Stimulated activated CD4-positive, alpha-beta T cell treated with anti-CD3 and anti-CD28 coated beads, Interleukin-15, amount 100 ng/mL, for 1 hour (primary cell): ENCODE results near the gene UBALD2.
A peak's percentile ranks its signal among the peaks of the same experiment; 100 is the strongest.
"Not testable (repeated sequence)": the region's sequence is repeated elsewhere in the genome, so short reads cannot be mapped to it uniquely, and the experiment has no call there.

ENCODE experiments used
- DNase-seq, 2 donors: peaks; one replicate each; pipeline ENCODE4 v3.0.0-alpha.2; 2020; ENCODE audit warnings: low read depth in 1 of 2, low spot score in 1 of 2

The UBALD2 gene

GRCh38 chr17:76277300-76278267 is 12.4 kb downstream of the UBALD2 start:
- DNase-seq, result no peak

- no peak for DNase-seq
Observed at GRCh38 chr17:76278268-76278908, 13.2 kb downstream of the UBALD2 start.

- DNase-seq, result peak; percentile 69 to 84
Observed at GRCh38 chr17:76278952-76279741, 14.0 kb downstream of the UBALD2 start.

DNA sequence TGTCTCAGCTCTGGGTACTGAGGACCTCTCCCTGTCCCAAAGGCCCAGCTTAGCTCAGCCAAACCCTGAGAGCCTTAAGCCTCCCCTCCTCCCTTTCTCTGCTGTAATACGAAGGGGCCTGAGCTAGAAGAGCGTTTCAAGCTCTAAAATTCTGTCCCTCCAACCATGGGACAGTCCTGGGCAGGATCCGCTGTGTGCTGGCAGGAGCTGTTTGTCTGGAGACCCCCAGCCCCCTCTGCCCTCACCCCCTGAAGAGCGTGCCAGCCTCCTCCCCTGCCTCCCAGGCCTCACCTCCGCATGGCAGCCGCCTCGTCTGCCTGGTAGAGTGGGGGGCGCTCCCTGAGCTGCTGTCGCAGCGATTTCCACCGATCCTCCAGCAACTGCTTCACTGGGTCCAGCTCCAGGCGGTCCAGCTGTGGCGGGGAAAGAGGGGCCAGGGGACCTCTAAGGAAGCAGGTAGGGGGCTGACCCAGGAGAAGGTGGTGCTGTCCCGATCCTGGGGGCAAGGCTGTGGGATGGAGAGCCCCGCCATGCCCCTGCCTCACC is 14.7 kb downstream of the UBALD2 start:
- no peak for DNase-seq

DNA sequence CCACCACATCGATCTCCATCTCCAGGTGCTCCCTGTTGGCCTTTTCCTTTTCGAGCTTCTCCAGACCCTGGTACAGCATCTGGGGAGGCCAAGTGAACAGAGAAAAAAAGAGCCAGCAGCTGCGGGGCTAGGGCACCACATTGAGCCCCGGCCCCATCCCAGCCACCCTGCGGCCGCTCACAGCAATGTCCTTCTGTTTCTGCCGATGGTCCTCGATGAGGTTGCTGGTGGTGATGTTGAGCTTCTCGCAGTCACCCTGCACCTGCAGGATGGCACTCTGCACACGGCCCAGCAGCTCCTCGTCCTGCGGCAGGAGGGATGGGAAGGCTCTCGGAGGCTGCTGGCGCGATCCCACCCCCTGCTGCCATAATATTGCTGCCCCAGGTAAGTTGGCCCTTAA is 15.5 kb downstream of the UBALD2 start:
- DNase-seq, result no peak

GRCh38 chr17:76281573-76282371 is 16.6 kb downstream of the UBALD2 start:
- no peak for DNase-seq

GRCh38 chr17:76292567-76292966 is 27.4 kb downstream of the UBALD2 start:
- DNase-seq, result no peak

DNA sequence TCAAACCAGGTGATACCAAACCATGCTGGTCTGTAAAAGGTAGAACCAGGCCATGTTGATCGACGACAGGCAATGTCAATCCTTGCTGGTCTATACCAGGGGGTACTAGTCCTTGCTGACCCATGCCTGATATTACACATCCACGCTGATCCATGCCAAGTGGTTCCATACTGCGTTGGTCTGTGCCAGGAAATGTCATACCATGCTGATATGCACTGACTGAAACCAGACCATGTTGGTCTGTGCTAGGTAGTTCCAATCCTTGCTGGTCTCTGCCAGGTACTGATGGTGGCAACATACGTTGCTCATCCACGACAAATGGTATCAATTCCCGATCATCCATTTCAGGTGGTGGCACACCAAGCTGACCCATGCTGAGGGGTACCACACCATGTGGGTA is 28.0 kb downstream of the UBALD2 start:
- no peak for DNase-seq

GRCh38 chr17:76296186-76296585 is 31.0 kb downstream of the UBALD2 start:
- no peak for DNase-seq

- no peak for DNase-seq
Observed at GRCh38 chr17:76296889-76297288, 31.7 kb downstream of the UBALD2 start.

GRCh38 chr17:76297436-76297835 is 32.3 kb downstream of the UBALD2 start:
- DNase-seq, result no peak

DNA sequence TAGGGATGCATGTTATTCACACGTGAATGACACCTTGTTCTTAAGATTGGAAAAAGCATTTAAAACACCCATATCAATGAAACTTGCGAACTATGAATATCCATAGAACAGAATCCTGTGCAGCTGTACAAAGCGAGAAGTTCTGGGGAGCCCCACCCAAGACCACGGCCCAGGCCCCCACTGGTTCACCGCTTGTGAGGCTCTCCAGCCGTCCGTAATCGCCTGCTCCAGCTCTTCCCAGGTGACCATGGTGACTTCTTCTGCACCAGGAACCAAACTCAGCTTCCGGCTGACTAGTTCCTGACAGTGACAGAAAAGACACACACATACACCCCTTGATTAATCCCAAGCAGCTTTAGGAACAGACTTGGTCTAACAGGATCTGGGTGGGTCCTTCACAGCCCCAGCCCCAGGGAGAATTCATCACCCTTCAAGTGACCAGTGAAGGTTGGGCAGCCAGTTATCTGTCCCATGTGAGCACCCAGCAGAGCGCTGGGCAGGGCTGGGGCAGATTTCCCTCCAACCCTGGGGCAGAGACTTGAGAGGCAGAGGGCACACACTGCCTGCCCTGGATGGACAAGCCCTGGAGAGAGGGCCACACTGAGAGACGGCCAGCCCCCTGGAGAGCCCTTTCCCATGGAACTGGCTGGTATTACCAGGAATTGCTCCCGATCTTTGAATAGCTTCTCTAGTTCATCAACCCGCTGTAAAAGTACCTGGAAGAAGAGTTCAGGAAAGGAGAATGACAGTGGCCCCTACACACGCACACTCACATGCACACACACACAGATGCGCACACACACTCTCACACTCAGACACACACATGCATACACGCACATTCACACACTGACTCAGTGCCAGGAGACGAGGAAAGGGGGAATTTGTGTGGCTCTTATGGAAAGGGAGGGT is 39.3 kb downstream of the UBALD2 start:
- DNase-seq, result no peak

GRCh38 chr17:76305135-76305454 is 39.9 kb downstream of the UBALD2 start:
- DNase-seq, result not testable (repeated sequence)

GRCh38 chr17:76307299-76307965 is 42.3 kb downstream of the UBALD2 start:
- no peak for DNase-seq

DNA sequence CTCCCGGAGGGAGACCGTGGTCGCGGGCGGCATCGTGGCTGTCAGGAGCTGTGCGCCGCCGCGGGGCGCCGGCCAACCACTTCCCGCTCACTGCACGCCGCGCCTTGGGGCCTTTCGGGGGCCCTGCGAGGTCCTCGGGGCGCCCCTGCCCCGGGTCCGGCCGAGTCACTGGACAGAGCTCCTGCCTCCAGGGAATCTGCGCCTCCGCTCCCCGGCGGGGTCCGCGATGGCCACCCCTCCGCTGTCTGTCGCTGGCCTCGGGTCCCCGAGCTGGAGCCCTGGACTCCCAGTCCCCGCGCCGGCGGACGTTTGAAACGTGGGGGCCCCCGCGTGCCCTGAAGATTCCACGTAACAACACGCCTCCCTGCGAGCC is 42.8 kb downstream of the UBALD2 start, which contains the start of gene QRICH2:
QRICH2 (minus strand) TSS at position 311 of the 373 bp plus-strand sequence; CDS start at position 33, 278 bp downstream.
- no peak for DNase-seq

DNA sequence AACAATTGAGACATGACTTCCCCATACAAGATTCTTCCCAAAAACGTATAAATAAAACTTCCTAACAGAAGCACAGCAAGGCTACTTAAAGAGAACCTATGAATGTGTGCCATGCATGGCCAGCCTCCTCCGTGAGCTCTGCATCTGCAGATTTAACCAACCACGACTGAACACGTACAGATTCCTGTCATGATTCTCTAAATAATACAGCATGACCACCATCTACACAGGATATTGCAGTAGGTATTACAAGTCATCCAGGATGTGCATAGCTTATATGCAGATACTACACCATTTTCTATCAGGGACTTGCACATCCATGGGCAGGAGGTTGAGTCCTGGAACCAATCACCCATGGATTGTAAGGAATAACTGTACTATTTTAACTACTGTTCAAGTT is 44.3 kb downstream of the UBALD2 start:
- no peak for DNase-seq

DNA sequence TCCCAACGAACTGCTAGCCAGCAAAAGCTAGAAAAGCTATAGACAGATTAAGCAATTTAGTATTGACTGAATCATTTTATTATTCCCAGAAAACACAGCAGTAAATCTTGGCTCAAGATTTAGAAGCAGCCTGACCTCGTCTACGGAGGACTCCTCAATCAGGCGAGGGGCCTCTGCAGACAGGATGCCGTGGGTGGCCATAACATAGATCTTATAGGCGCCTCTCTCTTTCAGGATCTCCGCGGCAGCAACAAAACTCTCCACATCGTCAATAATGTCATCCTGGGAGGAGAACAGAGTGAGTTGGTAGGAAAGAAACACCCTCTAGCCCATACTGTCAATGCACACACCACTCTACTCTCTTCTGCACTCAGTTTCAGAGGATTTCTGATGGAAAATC is 47.6 kb downstream of the UBALD2 start:
- no peak for DNase-seq

- no peak for DNase-seq
Observed at GRCh38 chr17:76314392-76315227, 49.5 kb downstream of the UBALD2 start.
